Kidney (tissue), 14 donors: ENCODE data around the gene RPL15. TPM values are rescaled to one million over a fixed set of nuclear protein-coding genes. Genes with fewer than 3 reads are reported as not detected.

Experiments
- DNase-seq, 5 donors: peaks; one replicate each; pipeline ENCODE4 v3.0.0-alpha.2; 2013 to 2020
- FAIRE-seq: peaks from 2 replicates; lab custom pipeline; 2012; peaks lifted over from hg19 to GRCh38; lab: Jason Lieb, UNC
- H3K27ac ChIP-seq, 2 donors: one replicate each; pipeline ENCODE4 v1.7.0; 2013; ENCODE audit warnings: low read depth in 2 of 2, low read length in 2 of 2, inconsistent platforms in 1 of 2
- H3K27me3 ChIP-seq: one replicate; pipeline ENCODE4 v1.7.1; 2013; ENCODE audit warnings: low read length, inconsistent platforms; ENCODE audit not compliant: control insufficient read depth, insufficient read depth
- H3K36me3 ChIP-seq, 3 donors: one replicate each; pipeline versions ENCODE4 v1.7.0 to v1.7.1; 2013; ENCODE audit warnings: low read length in 3 of 3, control low read depth in 1 of 3, inconsistent platforms in 1 of 3; ENCODE audit not compliant: insufficient read depth in 3 of 3, control insufficient read depth in 2 of 3
- H3K4me1 ChIP-seq, 3 donors: one replicate each; pipeline versions ENCODE4 v1.7.0 to v1.7.1; 2013; ENCODE audit warnings: low read length in 3 of 3, inconsistent platforms in 1 of 3, low read depth in 1 of 3; ENCODE audit not compliant: control insufficient read depth in 2 of 3, insufficient read depth in 2 of 3
- H3K4me3 ChIP-seq, 3 donors: one replicate each; pipeline versions ENCODE4 v1.7.0 to v1.8.1; 2013; ENCODE audit warnings: low read length in 3 of 3, control low read depth in 1 of 3, inconsistent platforms in 1 of 3
- H3K9ac ChIP-seq, 3 donors: one replicate each; pipeline versions ENCODE4 v1.7.0 to v1.7.1; 2013; ENCODE audit warnings: low read length in 3 of 3, control low read depth in 1 of 3, inconsistent platforms in 1 of 3
- H3K9me3 ChIP-seq, 3 donors: one replicate each; pipeline versions ENCODE4 v1.7.0 to v1.7.1; 2013; ENCODE audit warnings: low read length in 3 of 3, control low read depth in 1 of 3, inconsistent platforms in 1 of 3; ENCODE audit not compliant: control insufficient read depth in 2 of 3, insufficient read depth in 1 of 3
- CTCF ChIP-seq: IDR thresholded peaks from 3 replicates; pipeline ENCODE4 v1.5.1; 2012; ENCODE audit warnings: mild to moderate bottlenecking, moderate library complexity, borderline replicate concordance; ENCODE audit not compliant: insufficient read depth; ENCODE audit errors: extremely low read depth
- intact Hi-C: fragments of 100-400 bp; cut with DNase I; formaldehyde crosslinking; loops from one replicate; pipeline ENCODE4 v1.11.1; 2022
- polyA plus RNA-seq: library from polyadenylated mRNA; stranded (reverse); fragments of 350-450 nt; fragmentation: Illumina TruSeq; extraction: RNeasy Lipid Tissue Mini Kit (QIAGEN cat#74804); gene quantifications from one replicate; pipeline ENCODE4 v1.2.3, GENCODE V29; 2014; ENCODE audit warnings: low read depth, low replicate concordance; ENCODE audit not compliant: insufficient read depth
- total RNA-seq: library from RNA; stranded (reverse); fragmentation: NEBNext Ultra II Directional; extraction: Animal tissue kit (Norgen Biotek cat#: 25700); gene quantifications from one replicate; pipeline ENCODE4 v1.2.1, GENCODE V29; 2021
- donor health status: control.
- donor health status: control.
- donor health status: control.
- donor health status: control.
- donor health status: control.
- donor health status: DM: yes; HTN: yes; CAD: no.
- donor health status: Normal renal cell carcinoma (clear cell type).

Gene RPL15
- total and polyA plus RNA-seq, 2 donors from 2014 or later: 1,508 to 2,114 TPM

- Histone ChIP-seq H3K9ac (no peak overlapping the region), H3K36me3 (peaks cover 0 to 16% (median 6%) of the 10 kb centered on the region in 3 donors), H3K4me3 (no peak overlapping the region), H3K27ac (no peak overlapping the region), H3K27me3 (no peaks in the 10 kb centered on the region), H3K9me3 (no peaks in the 10 kb centered on the region), H3K4me1 (peaks cover 0 to 18% (median 8%) of the 10 kb centered on the region in 3 donors)
- no peak for FAIRE-seq
- TF ChIP-seq CTCF: no peak
- intact Hi-C loops: no loop called here
- DNase-seq: no peak
These were observed 36.6 kb downstream of the RPL15 start for GRCh38 chr3:23953523-23953922.

GRCh38 chr3:23954144-23954543 is 37.2 kb downstream of the RPL15 start:
- H3K4me1 ChIP-seq: peaks cover 0 to 13% (median 8%) of the 10 kb centered on the region in 3 donors
- H3K9me3 ChIP-seq: no peaks in the 10 kb centered on the region
- intact Hi-C loops: no loop called here
- peaks cover 0 to 18% (median 6%) of the 10 kb centered on the region in 3 donors for H3K36me3 ChIP-seq
- FAIRE-seq: no peak
- no peak overlapping the region for H3K4me3 ChIP-seq
- no peak overlapping the region for H3K9ac ChIP-seq
- H3K27me3 ChIP-seq: no peaks in the 10 kb centered on the region
- TF ChIP-seq CTCF: no peak
- no peak for DNase-seq
- no peak overlapping the region for H3K27ac ChIP-seq

GRCh38 chr3:23956701-23957100 is 39.8 kb downstream of the RPL15 start:
- Histone ChIP-seq H3K9ac (no peak overlapping the region), H3K4me1 (peaks cover 0 to under 1% (median 0%) of the 10 kb centered on the region in 3 donors), H3K9me3 (no peaks in the 10 kb centered on the region), H3K4me3 (no peak overlapping the region), H3K36me3 (peaks cover 3 to 38% (median 7%) of the 10 kb centered on the region in 3 donors), H3K27ac (no peak overlapping the region), H3K27me3 (no peaks in the 10 kb centered on the region)
- intact Hi-C loops: no loop called here
- TF ChIP-seq CTCF: no peak
- no peak for DNase-seq
- FAIRE-seq: no peak
